Measurements from ENCODE around the gene RABL3. TPM values are rescaled to one million over a fixed set of nuclear protein-coding genes. Genes with fewer than 3 reads are reported as not detected.

Gene RABL3
- total RNA-seq, 1 donor from 2014 or later: 17.2 TPM

DNA sequence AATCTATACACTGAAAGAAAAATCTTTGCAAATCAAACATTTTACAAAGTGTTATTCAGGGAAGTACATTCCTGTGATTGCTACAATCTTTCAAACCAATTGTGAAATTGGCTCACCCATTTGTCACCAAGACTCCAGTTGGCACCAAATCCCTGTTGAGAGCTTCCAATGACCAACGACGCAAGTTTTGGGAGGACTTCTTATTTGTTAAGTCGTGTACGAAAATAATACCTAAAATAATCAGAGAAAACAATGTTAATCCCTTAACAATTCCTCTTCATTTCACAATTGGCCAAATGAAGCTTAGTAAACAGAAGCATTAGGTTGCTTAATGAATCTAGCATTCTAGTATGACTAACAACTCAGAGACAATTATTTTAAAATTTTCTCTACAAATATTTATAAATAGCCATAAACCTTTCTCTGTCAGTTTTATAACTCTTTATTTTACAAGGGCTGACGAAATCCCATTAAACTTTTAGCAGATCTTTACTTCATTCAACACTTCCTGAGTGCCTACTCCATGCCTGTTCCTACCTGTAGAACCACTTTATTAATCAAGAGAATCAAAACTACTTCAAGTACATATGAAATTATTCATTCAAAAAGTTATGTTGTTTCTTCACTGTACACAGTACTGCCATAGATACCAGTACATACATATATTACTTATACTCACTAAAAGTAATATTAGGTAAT lies 36.3 kb downstream of the RABL3 start:
- Histone ChIP-seq H3K36me3 (peaks cover 16% of the 10 kb centered on the region), H3K27me3 (no peaks in the 10 kb centered on the region), H3K27ac (no peak overlapping the region), H3K9me3 (peaks cover 10% of the 10 kb centered on the region), H3K4me1 (no peaks in the 10 kb centered on the region), H3K4me3 (no peak overlapping the region)
- intact Hi-C loops (cut with DNase I): no loop called here
- no peak for DNase-seq
- TF ChIP-seq, protein P1, sequence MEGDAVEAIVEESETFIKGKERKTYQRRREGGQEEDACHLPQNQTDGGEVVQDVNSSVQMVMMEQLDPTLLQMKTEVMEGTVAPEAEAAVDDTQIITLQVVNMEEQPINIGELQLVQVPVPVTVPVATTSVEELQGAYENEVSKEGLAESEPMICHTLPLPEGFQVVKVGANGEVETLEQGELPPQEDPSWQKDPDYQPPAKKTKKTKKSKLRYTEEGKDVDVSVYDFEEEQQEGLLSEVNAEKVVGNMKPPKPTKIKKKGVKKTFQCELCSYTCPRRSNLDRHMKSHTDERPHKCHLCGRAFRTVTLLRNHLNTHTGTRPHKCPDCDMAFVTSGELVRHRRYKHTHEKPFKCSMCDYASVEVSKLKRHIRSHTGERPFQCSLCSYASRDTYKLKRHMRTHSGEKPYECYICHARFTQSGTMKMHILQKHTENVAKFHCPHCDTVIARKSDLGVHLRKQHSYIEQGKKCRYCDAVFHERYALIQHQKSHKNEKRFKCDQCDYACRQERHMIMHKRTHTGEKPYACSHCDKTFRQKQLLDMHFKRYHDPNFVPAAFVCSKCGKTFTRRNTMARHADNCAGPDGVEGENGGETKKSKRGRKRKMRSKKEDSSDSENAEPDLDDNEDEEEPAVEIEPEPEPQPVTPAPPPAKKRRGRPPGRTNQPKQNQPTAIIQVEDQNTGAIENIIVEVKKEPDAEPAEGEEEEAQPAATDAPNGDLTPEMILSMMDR (IDR thresholded peaks at IDR 0.05): no peak
- ATAC-seq: peak; percentile 36

DNA sequence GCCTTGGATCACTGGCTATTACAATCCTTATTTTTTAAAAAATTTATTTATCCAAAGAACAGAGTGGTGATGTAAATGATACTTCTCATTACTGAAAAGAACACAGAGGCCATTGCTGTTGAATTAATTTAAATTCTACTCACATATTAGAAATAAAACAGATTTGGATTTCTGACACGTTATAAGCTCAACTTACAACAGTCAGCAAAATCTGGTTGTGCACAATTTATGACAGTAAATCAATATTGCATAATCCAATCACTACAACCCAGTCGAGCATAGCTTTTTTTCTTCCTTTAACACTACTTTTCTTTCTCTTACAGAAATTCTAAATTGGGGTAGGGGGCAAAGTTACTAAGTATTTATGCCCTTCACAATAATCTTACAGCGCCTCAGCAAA lies 43.0 kb downstream of the RABL3 start:
- H3K36me3 ChIP-seq: no peaks in the 10 kb centered on the region
- DNase-seq: no peak

DNA sequence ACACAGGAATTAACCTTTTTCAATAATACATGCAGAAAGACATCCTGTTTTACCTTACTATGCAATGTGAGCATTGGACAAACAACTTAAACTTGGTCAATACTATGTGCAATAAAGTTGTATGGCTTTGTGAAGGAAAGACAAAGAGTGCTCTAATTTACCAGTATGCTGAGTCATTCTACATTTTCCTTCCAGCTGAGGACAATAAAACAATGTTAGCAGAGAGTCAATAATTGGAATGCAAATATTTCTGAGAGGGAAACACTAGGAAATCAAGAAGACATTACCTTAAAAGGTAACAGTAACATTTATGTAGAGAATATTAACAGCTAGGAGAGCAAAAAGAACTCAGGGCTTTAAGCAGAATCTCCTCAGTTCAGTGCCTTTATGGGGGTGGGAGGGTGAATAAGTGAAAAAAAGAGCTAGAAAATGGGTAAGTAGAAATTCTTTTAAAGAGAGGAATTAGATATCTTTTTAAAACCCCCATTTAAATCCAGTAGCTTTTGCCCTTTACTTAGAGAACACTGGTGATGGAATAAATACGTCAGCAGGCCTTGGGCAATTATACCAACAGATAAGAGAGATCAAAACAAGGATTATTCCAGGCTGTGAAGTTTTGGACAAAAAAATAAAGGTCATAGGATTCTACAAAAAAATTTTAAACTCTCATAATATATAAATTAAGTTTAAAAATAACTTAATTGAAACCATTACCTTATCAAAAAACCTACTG lies 48.7 kb downstream of the RABL3 start:
- ATAC-seq (no peak), DNase-seq (no peak)
- H3K4me3 ChIP-seq: no peak overlapping the region
- intact Hi-C loops (cut with DNase I): no loop called here
- H3K36me3 ChIP-seq: peaks cover 5% of the 10 kb centered on the region
- TF ChIP-seq, protein P1 (IDR thresholded peaks at IDR 0.05): no peak
- no peaks in the 10 kb centered on the region for H3K27me3 ChIP-seq
- H3K9me3 ChIP-seq: no peaks in the 10 kb centered on the region
- no peaks in the 10 kb centered on the region for H3K4me1 ChIP-seq
- no peak overlapping the region for H3K27ac ChIP-seq

More for the DNA sequence above, 43.0 kb downstream of the RABL3 start:
- no peak for ATAC-seq
- peaks cover 10% of the 10 kb centered on the region for H3K9me3 ChIP-seq
- H3K27ac ChIP-seq: no peak overlapping the region
- H3K4me1 ChIP-seq: no peaks in the 10 kb centered on the region
- H3K4me3 ChIP-seq: no peak overlapping the region
- TF ChIP-seq, protein P1 (IDR thresholded peaks at IDR 0.05): no peak
- intact Hi-C loops (cut with DNase I): no loop called here
- H3K27me3 ChIP-seq: no peaks in the 10 kb centered on the region

DNA sequence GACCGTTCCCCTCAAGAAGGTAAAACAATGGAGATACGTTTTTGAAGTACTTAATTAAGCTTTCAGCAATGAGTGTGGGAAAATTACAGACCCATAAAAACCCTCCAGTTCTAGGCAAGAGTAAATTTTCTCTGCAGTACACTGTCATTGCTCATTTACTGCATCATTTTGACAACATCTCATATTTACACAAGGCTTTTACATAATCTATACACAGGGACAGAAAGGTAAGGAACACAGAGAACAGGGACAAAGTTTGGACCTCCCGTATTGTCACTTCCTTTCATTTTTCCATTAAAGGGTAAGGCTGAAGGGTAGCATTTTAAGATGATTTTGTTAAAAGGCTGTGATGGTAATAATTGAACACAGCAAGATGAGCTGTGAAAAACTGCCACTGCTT lies 52.9 kb downstream of the RABL3 start:
- Histone ChIP-seq H3K27me3 (no peaks in the 10 kb centered on the region), H3K4me3 (no peak overlapping the region), H3K9me3 (no peaks in the 10 kb centered on the region), H3K4me1 (no peaks in the 10 kb centered on the region), H3K27ac (no peak overlapping the region), H3K36me3 (peaks cover 5% of the 10 kb centered on the region)
- ATAC-seq (no peak), DNase-seq (no peak)
- intact Hi-C loops (cut with DNase I): no loop called here
- TF ChIP-seq, protein P1 (IDR thresholded peaks at IDR 0.05): no peak

DNA sequence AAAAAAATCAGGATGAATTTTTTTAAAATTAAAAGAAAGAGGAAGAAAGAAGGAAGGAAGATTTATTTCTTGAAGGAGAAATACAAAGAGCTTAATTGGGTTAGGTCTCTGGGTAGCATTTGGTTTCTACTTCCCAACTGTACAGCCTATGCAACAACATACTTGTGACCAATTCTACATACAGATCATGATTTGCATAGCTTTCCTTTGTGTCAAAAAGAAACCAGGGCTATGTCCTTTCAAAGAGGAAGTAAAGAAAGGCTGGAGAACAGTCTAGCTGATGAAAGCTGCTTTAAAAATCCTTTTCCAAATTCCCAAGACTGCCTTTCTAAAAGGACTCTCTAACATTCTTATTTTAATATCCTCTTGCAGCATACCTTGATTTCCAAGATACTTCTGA lies 54.2 kb downstream of the RABL3 start:
- H3K27me3 ChIP-seq: no peaks in the 10 kb centered on the region
- peaks cover 5% of the 10 kb centered on the region for H3K36me3 ChIP-seq
- TF ChIP-seq, protein P1 (IDR thresholded peaks at IDR 0.05): no peak
- no peak for DNase-seq
- no peak overlapping the region for H3K27ac ChIP-seq
- intact Hi-C loops (cut with DNase I): no loop called here
- H3K4me3 ChIP-seq: no peak overlapping the region
- no peaks in the 10 kb centered on the region for H3K4me1 ChIP-seq
- peak; percentile 51 for ATAC-seq
- H3K9me3 ChIP-seq: no peaks in the 10 kb centered on the region
